Vein endothelial cell (primary cell): ENCODE results near the gene MZB1. TPM values are rescaled to one million over a fixed set of nuclear protein-coding genes. Genes with fewer than 3 reads are reported as not detected.

Source experiments
- total RNA-seq: library from RNA; depleted of rRNA; stranded (reverse); fragments of >200 nt; gene quantifications from 2 replicates; pipeline ENCODE4 v1.2.3, GENCODE V29; 2012

Gene MZB1, protein sequence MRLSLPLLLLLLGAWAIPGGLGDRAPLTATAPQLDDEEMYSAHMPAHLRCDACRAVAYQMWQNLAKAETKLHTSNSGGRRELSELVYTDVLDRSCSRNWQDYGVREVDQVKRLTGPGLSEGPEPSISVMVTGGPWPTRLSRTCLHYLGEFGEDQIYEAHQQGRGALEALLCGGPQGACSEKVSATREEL
- 0.19 TPM in 1 of 2 replicates, not detected in the other for total RNA-seq

DNA sequence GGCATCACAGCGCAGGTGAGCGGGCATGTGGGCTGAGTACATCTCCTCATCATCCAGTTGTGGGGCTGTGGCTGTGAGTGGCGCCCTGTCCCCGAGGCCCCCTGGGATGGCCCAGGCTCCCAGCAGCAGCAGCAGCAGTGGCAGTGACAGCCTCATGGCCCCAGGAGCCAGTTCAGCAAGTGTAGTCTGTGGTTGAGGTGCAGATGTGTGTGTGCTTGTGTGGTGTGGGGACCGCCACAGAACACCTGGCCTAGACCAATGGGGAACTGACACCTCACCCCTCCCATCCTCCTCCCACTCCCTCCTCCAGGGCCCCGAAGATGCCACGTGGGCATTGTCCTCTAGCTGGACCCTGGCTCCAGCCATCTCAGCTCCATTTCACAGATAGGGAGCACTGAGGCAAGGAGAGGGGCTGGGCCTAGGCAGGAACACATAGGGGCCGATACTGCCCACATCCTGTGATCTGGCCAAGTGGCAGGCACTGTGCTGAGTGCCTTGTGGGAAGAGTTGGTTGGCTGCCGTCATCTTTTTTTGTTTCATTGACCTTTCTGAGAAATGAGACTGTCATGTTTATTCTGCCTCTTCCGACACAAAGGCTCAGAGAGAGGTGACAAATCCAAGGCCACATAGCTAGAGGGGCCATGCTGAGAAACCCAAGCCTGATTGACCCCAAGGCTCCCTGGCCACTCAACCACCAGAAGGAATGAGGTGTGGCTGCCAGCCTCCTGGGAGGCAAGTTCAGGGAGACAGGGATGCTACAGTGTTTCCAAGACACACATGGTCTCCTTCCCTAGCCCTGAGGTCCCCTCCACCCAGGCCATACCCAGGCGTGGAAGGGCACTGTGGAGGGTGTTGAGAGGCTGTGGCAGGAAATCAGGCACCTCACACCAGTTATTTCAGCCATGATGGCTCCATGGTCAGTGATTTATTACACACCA, at the start of gene MZB1:
Gene MZB1 (minus strand): TSS at position 213 of the 938 bp plus-strand sequence. CDS start 57 bp downstream, at position 156.

DNA sequence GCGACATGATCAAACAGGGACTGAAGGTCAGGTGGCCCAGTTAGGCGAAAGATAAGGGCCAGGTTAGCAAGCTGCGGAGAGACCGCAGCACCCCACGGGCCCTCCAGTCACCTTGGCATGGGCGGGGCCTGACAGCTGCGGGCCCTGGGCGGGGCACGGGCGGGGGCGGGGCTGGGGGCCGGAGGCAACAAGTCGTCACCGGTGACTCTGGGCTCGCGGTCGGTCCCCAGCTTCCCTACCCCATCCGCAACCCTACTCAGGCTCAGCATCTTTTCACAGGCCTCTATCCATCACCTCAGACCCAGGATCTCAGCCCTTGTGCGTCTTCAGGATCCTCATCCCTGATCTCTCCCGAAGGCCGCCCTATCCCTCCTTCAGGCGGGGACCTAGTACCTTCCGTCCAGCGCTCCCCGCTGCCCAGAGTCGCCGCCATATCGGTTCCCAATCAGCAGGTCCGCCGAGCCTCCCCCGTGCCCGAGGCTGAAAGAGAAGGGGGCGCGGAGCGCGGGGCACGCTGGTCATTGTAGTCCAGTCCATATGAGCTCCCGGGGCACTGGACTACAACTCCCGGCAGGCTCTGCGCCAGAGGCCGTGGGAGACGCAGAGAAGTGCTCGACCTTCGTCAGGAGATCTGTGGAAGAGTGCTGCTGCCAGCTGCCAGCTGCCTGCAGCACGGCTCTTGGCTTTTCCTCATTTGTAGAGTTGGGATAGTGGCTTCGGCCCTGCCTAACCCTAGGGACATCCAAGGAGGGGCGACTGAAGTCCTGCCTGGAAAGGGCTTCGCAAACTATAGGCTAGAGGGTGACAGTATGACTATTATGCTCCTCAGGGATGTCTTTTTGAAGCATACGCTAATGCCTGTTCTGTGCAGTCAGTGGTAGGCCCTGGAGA, 49.5 kb upstream of the MZB1 start, which contains the start of gene DNAJC18:
Gene DNAJC18 (minus strand): TSS at position 513 of the 891 bp plus-strand sequence. CDS start 80 bp downstream, at position 433.

DNA sequence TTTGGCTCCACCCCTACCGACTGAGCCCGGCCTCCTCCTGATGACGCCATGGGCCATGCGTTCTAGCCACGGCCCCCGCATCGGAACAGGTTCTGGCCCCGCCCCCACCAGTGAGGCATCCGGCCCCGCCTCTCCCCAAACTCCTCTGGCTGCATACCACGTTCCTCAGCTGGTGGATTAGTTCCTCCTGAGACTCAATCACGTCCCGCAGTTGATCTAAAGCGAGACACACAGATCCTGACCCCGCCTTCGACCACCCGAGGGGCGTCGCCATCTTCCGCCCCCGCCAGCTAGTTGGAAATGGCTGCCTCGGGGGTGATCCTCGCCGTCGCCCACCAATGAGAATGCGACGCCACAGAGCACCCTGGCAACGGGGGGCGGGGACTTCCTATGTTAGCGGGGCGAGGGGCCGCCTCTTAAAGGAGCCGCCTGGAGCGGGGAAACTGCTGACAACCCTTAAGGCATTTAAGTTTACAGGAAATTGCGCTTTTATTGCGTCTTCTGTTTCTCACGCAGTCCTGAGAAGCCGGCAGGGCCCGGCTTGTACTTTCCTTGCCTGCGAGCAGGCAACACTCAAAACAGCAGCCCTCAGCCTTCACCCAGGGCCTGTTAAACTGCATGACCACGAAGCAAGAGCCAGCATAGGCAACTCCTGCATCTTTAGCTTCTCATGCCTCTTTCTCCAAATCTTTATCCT, 14.2 kb upstream of the MZB1 start, which contains the start of gene SPATA24:
Gene SPATA24 (minus strand): TSS at position 303 of the 697 bp plus-strand sequence. CDS start 29 bp downstream, at position 274.

DNA sequence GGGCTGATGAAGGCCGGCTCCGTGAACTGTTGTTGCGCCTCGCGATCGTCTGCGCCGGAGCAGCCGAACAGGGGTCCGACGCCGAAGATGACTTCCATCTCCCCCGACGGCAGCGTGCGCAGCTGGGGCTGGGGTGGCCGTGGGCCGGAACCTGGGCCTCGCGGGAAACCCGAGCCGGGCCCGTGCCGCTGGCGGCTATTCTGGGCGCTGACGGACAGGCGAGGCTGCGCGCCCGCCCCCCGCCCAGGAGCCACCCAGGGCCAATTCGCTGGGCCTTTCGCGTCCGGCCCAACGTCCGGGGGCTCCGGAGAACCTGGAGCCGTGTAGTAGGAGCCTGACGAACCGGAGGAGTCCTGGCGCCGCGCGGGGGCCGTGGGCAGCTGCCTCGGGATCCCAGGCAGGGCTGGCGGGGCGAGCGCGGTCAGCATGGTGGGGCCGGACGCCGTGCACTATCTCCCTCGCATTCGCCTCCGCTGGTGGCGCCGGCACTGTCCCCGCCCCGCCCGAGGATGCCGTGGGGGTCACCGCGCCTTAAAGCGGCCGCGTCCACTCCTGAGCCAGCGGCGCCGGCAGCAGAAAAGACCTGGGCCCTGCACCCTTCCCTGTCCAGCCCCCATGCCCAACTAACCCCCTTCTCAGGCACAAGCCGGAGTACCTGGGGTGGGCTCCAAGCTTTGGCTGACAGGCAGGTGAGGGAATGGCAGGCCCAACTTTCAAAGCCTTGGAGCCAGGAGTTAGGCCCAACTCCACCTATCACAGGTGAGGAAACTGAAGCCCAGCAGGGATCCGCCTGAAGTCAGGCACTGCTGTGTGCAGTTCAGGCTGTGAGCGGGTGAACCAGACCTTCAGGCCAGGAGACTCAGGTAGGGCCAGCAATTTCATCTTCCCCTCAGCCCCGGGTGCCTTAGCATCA, 5.2 kb upstream of the MZB1 start, which contains the start of gene PROB1:
Gene PROB1 (minus strand): TSS at position 451 of the 913 bp plus-strand sequence. CDS start 23 bp downstream, at position 428.

DNA sequence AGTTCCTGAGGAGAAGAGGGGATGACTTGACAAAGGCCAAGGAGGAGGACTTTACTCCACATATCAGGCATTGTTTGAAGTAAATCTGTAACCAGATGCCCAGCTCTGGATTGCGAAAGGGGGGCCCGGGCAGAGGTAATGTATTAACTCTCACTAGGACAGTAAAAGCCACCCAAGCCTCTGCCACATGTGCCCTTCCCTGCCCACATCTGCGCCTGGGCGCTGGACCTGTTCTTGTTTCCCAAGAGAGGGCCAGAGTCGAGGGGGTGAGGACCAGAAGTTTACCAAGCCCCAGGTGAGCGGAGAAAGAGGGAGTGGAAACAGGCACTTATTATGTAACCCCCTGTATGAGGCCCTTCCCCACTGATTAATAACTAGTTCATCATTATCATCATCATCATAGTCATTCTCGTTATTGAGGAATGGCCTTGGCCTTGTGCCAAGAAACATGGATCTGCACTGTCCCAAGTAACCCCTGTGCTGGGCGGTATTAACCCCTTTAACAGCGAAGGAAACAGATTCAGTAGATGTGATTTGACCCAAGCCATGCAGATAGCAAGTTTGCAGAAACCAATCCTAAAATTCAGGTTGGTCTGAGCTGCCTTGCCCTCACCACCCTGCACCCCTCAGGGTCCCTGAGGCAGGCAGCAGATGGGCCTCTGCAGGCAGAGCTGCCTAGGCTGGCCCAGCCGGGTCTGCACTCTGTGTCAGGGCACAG, 6.3 kb downstream of the MZB1 start, which contains the start of gene SLC23A1:
Gene SLC23A1 (minus strand): TSS at position 23 of the 718 bp plus-strand sequence. CDS start 44 bp downstream, outside the sequence.

DNA sequence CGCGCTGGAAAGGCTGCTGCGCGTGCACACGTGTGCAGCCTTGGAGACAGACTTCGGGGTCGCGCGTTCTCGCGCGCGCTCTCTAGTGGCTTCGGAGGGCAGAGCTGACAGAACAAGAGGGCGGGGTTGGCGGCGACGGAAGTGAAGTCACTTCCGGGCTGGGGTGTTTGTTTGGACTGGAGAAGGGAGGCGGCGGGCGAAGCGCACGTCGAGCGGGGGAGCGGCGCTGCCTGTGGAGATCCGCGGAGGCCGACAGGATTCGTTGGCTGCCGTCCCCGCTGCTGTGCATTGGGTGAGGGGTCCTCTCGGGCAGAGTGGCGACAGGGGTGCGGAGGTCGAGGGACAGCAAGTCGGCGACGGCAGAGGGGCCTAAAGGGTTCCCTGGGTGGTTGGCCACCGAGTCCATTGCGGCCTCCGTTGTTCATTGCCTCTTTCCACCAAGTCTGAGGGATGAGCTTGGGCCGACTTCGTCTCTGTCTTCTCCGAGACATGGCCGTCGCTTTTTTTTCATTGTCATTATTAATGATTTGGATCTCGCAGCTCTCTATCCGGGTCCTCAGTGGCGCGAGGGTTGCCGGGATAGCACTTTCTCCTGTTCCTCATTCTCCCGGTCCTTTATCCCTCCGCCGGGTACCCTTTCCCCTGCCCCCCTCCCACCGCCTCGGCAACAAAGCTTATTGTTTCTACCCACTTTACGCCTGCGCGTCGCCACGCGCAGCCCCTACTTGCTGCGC, 47.9 kb downstream of the MZB1 start, which contains the start of gene PAIP2:
Gene PAIP2 (plus strand): TSS at position 166 of the 734 bp plus-strand sequence. CDS start 21,931 bp downstream, outside the sequence.

Other genes with a start within 250 kb of the MZB1 start
- gene SIL1, start 191.5 kb downstream of the MZB1 start, total RNA-seq: 29.2 and 32.3 TPM in 2 replicates
- gene MATR3, start 96.2 kb downstream of the MZB1 start, total RNA-seq: 208 and 306 TPM in 2 replicates
- gene PAIP2, start 48.1 kb downstream of the MZB1 start, total RNA-seq: 56.7 and 67.0 TPM in 2 replicates
- not detected in 2 replicates for gene SLC23A1, start 6.6 kb downstream of the MZB1 start, total RNA-seq
- 4.6 and 7.2 TPM in 2 replicates for gene PROB1, start 5.2 kb upstream of the MZB1 start, total RNA-seq
- gene SPATA24, start 14.2 kb upstream of the MZB1 start, total RNA-seq: 4.1 and 6.2 TPM in 2 replicates
- gene DNAJC18, start 49.6 kb upstream of the MZB1 start, total RNA-seq: 8.7 and 13.7 TPM in 2 replicates
- 329 and 359 TPM in 2 replicates for gene ECSCR, start 72.8 kb upstream of the MZB1 start, total RNA-seq
- gene SMIM33, start 81.1 kb upstream of the MZB1 start, total RNA-seq: not detected in 2 replicates
- gene STING1, start 92.8 kb upstream of the MZB1 start, total RNA-seq: 56.9 and 67.3 TPM in 2 replicates
- gene UBE2D2, start 171.4 kb upstream of the MZB1 start, total RNA-seq: 76.8 and 92.5 TPM in 2 replicates